SK-N-SH treated with all-trans-retinoic acid at 6 μM for 48 hours (cell line): Measurements from ENCODE around the gene TOMM20L.

ENCODE experiments used
- ESRRG ChIP-seq: fragments of 250-450 bp; sonication (Bioruptor Pico); IDR thresholded peaks from 2 replicates; pipeline ENCODE4 v1.6.1; 2021; ENCODE audit warnings: mild to moderate bottlenecking
- PPARA ChIP-seq: fragments of 250-450 bp; sonication (Bioruptor Pico); IDR thresholded peaks from 2 replicates; pipeline ENCODE4 v1.5.0; 2020; ENCODE audit warnings: mild to moderate bottlenecking, borderline replicate concordance
- RARB ChIP-seq: fragments of 250-450 bp; sonication (Bioruptor Pico); IDR thresholded peaks from 2 replicates; pipeline ENCODE4 v1.8.0; 2021; ENCODE audit warnings: mild to moderate bottlenecking, moderate library complexity
- ZFP3 ChIP-seq: fragments of 250-450 bp; sonication (Bioruptor Pico); IDR thresholded peaks from 2 replicates; pipeline ENCODE4 v1.5.0; 2020; ENCODE audit warnings: mild to moderate bottlenecking, moderate library complexity
- TF ChIP-seq, protein P1 (sequence below): fragments of 250-450 bp; sonication (Bioruptor Pico); IDR thresholded peaks from 2 replicates; pipeline ENCODE4 v1.8.0; 2020; ENCODE audit warnings: mild to moderate bottlenecking, moderate library complexity, borderline replicate concordance
- TF ChIP-seq, protein P2 (sequence below): fragments of 250-450 bp; sonication (Bioruptor Pico); IDR thresholded peaks from 2 replicates; pipeline ENCODE4 v1.8.0; 2021; ENCODE audit warnings: low read depth, mild to moderate bottlenecking, moderate library complexity, borderline replicate concordance

DNA sequence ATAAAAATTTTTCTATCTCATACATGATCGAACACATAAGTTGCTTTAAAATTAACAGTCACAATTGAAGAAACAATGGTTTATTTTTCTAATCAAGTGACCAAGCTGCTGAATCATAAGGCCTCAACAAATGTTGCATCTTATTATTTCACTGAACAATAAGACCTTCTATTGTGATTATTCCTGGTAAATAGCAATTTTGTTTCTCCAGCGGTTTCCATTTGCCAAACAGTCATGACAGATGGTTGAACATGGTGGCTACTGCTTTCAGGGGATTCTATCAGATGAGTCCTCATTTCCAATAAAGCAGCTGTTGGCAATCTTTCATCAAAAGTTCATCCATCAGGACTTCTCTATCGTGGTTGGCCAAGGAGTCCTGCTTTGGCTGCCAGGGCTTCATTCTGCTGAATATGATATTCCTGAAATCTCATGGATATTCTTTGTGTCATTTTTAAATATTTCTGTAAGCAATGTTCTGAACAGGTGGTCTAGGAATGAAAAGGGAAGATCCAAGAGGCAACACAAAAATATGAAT, 13.0 kb downstream of the TOMM20L start:
- TF ChIP-seq RARB: no peak
- no peak for TF ChIP-seq PPARA (CRISPR knock-in tag)
- TF ChIP-seq ESRRG (CRISPR knock-in tag): no peak
- TF ChIP-seq ZFP3 (CRISPR knock-in tag): no peak
- TF ChIP-seq, protein P1, sequence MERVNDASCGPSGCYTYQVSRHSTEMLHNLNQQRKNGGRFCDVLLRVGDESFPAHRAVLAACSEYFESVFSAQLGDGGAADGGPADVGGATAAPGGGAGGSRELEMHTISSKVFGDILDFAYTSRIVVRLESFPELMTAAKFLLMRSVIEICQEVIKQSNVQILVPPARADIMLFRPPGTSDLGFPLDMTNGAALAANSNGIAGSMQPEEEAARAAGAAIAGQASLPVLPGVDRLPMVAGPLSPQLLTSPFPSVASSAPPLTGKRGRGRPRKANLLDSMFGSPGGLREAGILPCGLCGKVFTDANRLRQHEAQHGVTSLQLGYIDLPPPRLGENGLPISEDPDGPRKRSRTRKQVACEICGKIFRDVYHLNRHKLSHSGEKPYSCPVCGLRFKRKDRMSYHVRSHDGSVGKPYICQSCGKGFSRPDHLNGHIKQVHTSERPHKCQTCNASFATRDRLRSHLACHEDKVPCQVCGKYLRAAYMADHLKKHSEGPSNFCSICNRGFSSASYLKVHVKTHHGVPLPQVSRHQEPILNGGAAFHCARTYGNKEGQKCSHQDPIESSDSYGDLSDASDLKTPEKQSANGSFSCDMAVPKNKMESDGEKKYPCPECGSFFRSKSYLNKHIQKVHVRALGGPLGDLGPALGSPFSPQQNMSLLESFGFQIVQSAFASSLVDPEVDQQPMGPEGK (CRISPR knock-in tag): no peak
- TF ChIP-seq, protein P2, sequence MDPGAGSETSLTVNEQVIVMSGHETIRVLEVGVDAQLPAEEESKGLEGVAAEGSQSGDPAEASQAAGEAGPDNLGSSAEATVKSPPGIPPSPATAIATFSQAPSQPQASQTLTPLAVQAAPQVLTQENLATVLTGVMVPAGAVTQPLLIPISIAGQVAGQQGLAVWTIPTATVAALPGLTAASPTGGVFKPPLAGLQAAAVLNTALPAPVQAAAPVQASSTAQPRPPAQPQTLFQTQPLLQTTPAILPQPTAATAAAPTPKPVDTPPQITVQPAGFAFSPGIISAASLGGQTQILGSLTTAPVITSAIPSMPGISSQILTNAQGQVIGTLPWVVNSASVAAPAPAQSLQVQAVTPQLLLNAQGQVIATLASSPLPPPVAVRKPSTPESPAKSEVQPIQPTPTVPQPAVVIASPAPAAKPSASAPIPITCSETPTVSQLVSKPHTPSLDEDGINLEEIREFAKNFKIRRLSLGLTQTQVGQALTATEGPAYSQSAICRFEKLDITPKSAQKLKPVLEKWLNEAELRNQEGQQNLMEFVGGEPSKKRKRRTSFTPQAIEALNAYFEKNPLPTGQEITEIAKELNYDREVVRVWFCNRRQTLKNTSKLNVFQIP (CRISPR knock-in tag): no peak
